ENCODE data around the gene HSPA4.

The HSPA4 gene

GRCh38 chr5:133091034-133091433, 39.2 kb downstream of the HSPA4 start:
- WGBS, 2 experiments (ENCODE audit: insufficient coverage in 2 of 2) = 97% methylated on average over 2 to 3 of the region's 3 CpGs
- Histone ChIP-seq H3K36me3 (ENCODE audit: control insufficient read depth, insufficient read depth, low read length) (peaks cover 84% of the 10 kb centered on the region), H3K4me3 (ENCODE audit: extremely low read depth, insufficient read depth, low read length, poor library complexity, severe bottlenecking) (no peak overlapping the region), H3K4me1 (ENCODE audit: control insufficient read depth, insufficient read depth, low read length, poor library complexity, severe bottlenecking) (no peaks in the 10 kb centered on the region), H3K9me3 (ENCODE audit: control insufficient read depth, low read length) (no peaks in the 10 kb centered on the region), H3K27ac (ENCODE audit: low read depth, low read length, severe bottlenecking) (no peak overlapping the region)

- 95 to 100% methylated on average over 2 of the region's 3 CpGs for WGBS, 2 experiments (ENCODE audit: insufficient coverage in 2 of 2)
- Histone ChIP-seq H3K36me3 (ENCODE audit: control insufficient read depth, insufficient read depth, low read length) (peaks cover 57% of the 10 kb centered on the region), H3K9me3 (ENCODE audit: control insufficient read depth, low read length) (no peaks in the 10 kb centered on the region), H3K4me3 (ENCODE audit: extremely low read depth, insufficient read depth, low read length, poor library complexity, severe bottlenecking) (no peak overlapping the region), H3K4me1 (ENCODE audit: control insufficient read depth, insufficient read depth, low read length, poor library complexity, severe bottlenecking) (no peaks in the 10 kb centered on the region), H3K27ac (ENCODE audit: low read depth, low read length, severe bottlenecking) (no peak overlapping the region)
Measured at GRCh38 chr5:133106343-133106742, 54.5 kb downstream of the HSPA4 start.

- 97 to 99% methylated on average over 8 of the region's 8 CpGs for WGBS, 2 experiments (ENCODE audit: insufficient coverage in 2 of 2)
- H3K36me3 ChIP-seq (ENCODE audit: control insufficient read depth, insufficient read depth, low read length) = peaks cover 50% of the 10 kb centered on the region
- H3K4me3 ChIP-seq (ENCODE audit: extremely low read depth, insufficient read depth, low read length, poor library complexity, severe bottlenecking) = no peak overlapping the region
- H3K9me3 ChIP-seq (ENCODE audit: control insufficient read depth, low read length) = no peaks in the 10 kb centered on the region
- H3K4me1 ChIP-seq (ENCODE audit: control insufficient read depth, insufficient read depth, low read length, poor library complexity, severe bottlenecking) = no peaks in the 10 kb centered on the region
- H3K27ac ChIP-seq (ENCODE audit: low read depth, low read length, severe bottlenecking) = no peak overlapping the region
Measured at GRCh38 chr5:133106761-133107572, 55.2 kb downstream of the HSPA4 start.

DNA sequence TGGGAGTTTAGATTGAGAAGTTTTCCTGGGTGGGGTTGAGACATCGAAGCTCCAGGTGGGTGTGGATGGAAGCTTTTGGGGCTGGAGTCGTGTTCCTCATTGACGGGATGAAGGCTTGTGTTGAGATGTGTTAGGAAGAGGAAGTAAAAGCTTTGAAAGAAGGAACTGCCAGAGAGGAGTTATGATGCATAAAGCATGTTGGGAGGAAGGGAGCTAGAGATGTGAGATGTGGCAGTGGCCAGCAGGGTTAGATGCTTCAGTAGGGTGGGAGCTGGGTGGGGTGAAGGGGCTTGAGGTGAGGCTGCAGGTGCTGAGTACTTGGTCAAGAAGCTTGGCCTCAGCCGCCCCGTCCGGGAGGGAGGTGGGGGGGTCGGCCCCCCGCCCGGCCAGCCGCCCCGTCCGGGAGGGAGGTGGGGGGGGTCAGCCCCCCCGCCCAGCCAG, 56.7 kb downstream of the HSPA4 start:
- Histone ChIP-seq H3K4me1 (ENCODE audit: control insufficient read depth, insufficient read depth, low read length, poor library complexity, severe bottlenecking) (no peaks in the 10 kb centered on the region), H3K27ac (ENCODE audit: low read depth, low read length, severe bottlenecking) (no peak overlapping the region), H3K4me3 (ENCODE audit: extremely low read depth, insufficient read depth, low read length, poor library complexity, severe bottlenecking) (no peak overlapping the region), H3K36me3 (ENCODE audit: control insufficient read depth, insufficient read depth, low read length) (peaks cover 35% of the 10 kb centered on the region), H3K9me3 (ENCODE audit: control insufficient read depth, low read length) (no peaks in the 10 kb centered on the region)
- WGBS, 2 experiments (ENCODE audit: insufficient coverage in 2 of 2) = 89 to 100% methylated on average over 1 to 3 of the region's 13 CpGs

DNA sequence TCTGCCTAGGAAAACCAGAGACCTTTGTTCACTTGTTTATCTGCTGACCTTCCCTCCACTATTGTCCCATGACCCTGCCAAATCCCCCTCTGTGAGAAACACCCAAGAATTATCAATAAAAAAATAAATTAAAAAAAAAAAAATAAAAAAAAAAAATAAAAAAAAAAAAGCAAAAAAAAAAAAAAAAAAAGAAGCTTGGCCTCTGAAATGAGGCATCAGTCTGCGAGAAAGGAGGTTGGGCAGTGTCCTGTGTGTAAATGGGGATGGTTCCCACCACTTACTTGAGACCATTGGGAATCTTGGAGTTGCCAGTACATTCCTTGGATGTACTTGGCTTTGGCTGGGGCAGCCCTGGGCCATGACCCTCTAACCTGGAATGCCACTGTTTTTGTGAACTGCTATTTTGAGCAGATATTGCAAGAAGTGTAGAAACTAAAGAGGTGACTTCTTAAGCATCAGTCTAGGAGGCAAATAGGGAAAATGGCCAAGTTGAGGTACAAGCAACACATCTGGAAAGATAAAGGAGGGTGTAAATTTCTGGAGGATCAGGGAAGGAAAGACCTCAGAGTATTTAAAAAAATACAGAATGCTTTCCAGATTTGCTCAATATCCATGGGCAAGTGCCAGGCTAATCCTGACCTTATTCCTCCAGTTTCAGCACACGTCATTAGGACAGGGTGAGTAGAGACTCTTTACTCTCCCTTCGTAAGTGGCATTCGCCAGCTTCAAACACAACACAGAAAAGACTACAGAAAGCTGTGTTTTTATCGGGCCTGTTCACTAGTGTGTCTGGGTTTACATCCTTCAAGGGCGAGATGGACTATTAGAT, 58.1 kb downstream of the HSPA4 start:
- H3K4me3 ChIP-seq (ENCODE audit: extremely low read depth, insufficient read depth, low read length, poor library complexity, severe bottlenecking) = no peak overlapping the region
- 87 to 100% methylated on average over 2 to 4 of the region's 6 CpGs for WGBS, 2 experiments (ENCODE audit: insufficient coverage in 2 of 2)

GRCh38 chr5:133110709-133111108, 58.9 kb downstream of the HSPA4 start:
- Histone ChIP-seq H3K27ac (ENCODE audit: low read depth, low read length, severe bottlenecking) (no peak overlapping the region), H3K4me1 (ENCODE audit: control insufficient read depth, insufficient read depth, low read length, poor library complexity, severe bottlenecking) (no peaks in the 10 kb centered on the region), H3K9me3 (ENCODE audit: control insufficient read depth, low read length) (no peaks in the 10 kb centered on the region), H3K36me3 (ENCODE audit: control insufficient read depth, insufficient read depth, low read length) (peaks cover 13% of the 10 kb centered on the region), H3K4me3 (ENCODE audit: extremely low read depth, insufficient read depth, low read length, poor library complexity, severe bottlenecking) (no peak overlapping the region)
- WGBS, 2 experiments (ENCODE audit: insufficient coverage in 2 of 2) = 69 to 88% methylated on average over 5 to 6 of the region's 6 CpGs

More for the DNA sequence above, 58.1 kb downstream of the HSPA4 start:
- no peaks in the 10 kb centered on the region for H3K4me1 ChIP-seq (ENCODE audit: control insufficient read depth, insufficient read depth, low read length, poor library complexity, severe bottlenecking)
- H3K36me3 ChIP-seq (ENCODE audit: control insufficient read depth, insufficient read depth, low read length) = peaks cover 21% of the 10 kb centered on the region
- no peaks in the 10 kb centered on the region for H3K9me3 ChIP-seq (ENCODE audit: control insufficient read depth, low read length)
- no peak overlapping the region for H3K27ac ChIP-seq (ENCODE audit: low read depth, low read length, severe bottlenecking)

DNA sequence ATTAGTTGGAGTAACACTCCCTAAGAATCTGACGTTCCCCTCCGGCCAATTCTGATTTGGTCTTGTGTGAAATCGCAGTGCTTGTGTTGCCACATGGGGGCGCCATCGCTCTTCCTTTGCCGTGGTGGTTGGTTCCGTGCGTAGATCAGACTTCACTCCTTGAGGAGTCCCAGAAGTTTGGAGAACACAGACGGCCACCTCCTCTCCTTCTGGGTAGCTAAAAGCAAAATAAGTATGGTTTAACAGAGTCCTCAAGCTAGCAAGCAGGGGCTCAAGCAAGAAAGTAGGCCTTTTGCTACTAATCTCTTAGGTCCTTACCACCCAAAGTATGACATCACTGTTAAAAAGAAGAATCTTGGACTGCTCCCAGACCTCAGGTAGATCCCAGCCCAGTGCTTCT, 59.5 kb downstream of the HSPA4 start:
- H3K36me3 ChIP-seq (ENCODE audit: control insufficient read depth, insufficient read depth, low read length) = peaks cover 8% of the 10 kb centered on the region
- 2 to 5% methylated on average over 7 to 9 of the region's 9 CpGs for WGBS, 2 experiments (ENCODE audit: insufficient coverage in 2 of 2)
- H3K9me3 ChIP-seq (ENCODE audit: control insufficient read depth, low read length) = no peaks in the 10 kb centered on the region
- H3K4me1 ChIP-seq (ENCODE audit: control insufficient read depth, insufficient read depth, low read length, poor library complexity, severe bottlenecking) = no peaks in the 10 kb centered on the region
- H3K4me3 ChIP-seq (ENCODE audit: extremely low read depth, insufficient read depth, low read length, poor library complexity, severe bottlenecking) = no peak overlapping the region
- no peak overlapping the region for H3K27ac ChIP-seq (ENCODE audit: low read depth, low read length, severe bottlenecking)

- Histone ChIP-seq H3K4me3 (ENCODE audit: extremely low read depth, insufficient read depth, low read length, poor library complexity, severe bottlenecking) (no peak overlapping the region), H3K27ac (ENCODE audit: low read depth, low read length, severe bottlenecking) (no peak overlapping the region)
- 93 to 96% methylated on average over 12 to 13 of the region's 13 CpGs for WGBS, 2 experiments (ENCODE audit: insufficient coverage in 2 of 2)
Measured at GRCh38 chr5:133112026-133112660, 60.3 kb downstream of the HSPA4 start.

GRCh38 chr5:133113331-133114061, 61.7 kb downstream of the HSPA4 start:
- Histone ChIP-seq H3K36me3 (ENCODE audit: control insufficient read depth, insufficient read depth, low read length) (no peaks in the 10 kb centered on the region), H3K4me1 (ENCODE audit: control insufficient read depth, insufficient read depth, low read length, poor library complexity, severe bottlenecking) (no peaks in the 10 kb centered on the region), H3K4me3 (ENCODE audit: extremely low read depth, insufficient read depth, low read length, poor library complexity, severe bottlenecking) (no peak overlapping the region), H3K9me3 (ENCODE audit: control insufficient read depth, low read length) (no peaks in the 10 kb centered on the region), H3K27ac (ENCODE audit: low read depth, low read length, severe bottlenecking) (no peak overlapping the region)
- WGBS, 2 experiments (ENCODE audit: insufficient coverage in 2 of 2) = 84 to 85% methylated on average over 13 of the region's 13 CpGs

More at GRCh38 chr5:133112026-133112660, 60.3 kb downstream of the HSPA4 start:
- Histone ChIP-seq H3K4me1 (ENCODE audit: control insufficient read depth, insufficient read depth, low read length, poor library complexity, severe bottlenecking) (no peaks in the 10 kb centered on the region), H3K9me3 (ENCODE audit: control insufficient read depth, low read length) (no peaks in the 10 kb centered on the region), H3K36me3 (ENCODE audit: control insufficient read depth, insufficient read depth, low read length) (no peaks in the 10 kb centered on the region)
